CD4-positive, alpha-beta T cell treated with Interleukin-12 subunit alpha and Interleukin-12 subunit beta, for 1 hour (primary cell): ENCODE measurements around the gene TP53.

Source experiments
- DNase-seq: peaks from one replicate; pipeline ENCODE4 v3.0.0-alpha.2; 2020

The TP53 gene

GRCh38 chr17:7673239-7673638, 14.1 kb downstream of the TP53 start:
- peak; percentile 40 for DNase-seq

DNA sequence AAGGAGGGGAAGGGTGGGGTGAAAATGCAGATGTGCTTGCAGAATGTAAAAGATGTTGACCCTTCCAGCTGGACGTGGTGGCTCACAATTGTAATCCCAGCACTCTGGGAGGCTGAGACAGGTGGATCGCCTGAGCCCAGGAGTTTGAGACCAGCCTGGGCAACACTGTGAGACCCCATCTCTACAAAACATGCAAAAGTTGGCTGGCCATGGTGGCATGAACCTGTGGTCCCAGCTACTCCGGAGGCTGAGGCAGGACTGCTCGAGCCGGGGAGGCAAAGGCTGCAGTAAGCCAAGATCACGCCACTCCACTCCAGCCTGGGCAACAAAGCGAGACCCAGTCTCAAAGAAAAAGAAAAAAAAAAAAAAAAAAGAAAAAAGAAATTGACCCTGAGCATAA, 18.8 kb downstream of the TP53 start:
- DNase-seq = no peak

- no peak for DNase-seq
Observed at GRCh38 chr17:7667656-7668406, 19.5 kb downstream of the TP53 start.

- no peak for DNase-seq
Observed at GRCh38 chr17:7656958-7657609, 30.2 kb downstream of the TP53 start.

DNA sequence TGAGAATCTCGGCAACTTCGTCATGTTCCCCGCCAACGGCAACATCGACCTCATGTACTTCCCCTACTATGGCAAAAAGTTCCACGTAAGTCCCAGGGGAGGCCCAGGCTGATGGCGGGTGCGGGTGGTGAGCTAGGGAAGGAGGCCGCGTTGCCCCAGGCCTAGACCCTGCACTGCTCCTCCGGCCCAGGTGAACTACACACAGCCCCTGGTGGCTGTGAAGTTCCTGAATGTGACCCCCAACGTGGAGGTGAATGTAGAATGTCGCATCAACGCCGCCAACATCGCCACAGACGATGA, 31.8 kb downstream of the TP53 start:
- DNase-seq = no peak

DNA sequence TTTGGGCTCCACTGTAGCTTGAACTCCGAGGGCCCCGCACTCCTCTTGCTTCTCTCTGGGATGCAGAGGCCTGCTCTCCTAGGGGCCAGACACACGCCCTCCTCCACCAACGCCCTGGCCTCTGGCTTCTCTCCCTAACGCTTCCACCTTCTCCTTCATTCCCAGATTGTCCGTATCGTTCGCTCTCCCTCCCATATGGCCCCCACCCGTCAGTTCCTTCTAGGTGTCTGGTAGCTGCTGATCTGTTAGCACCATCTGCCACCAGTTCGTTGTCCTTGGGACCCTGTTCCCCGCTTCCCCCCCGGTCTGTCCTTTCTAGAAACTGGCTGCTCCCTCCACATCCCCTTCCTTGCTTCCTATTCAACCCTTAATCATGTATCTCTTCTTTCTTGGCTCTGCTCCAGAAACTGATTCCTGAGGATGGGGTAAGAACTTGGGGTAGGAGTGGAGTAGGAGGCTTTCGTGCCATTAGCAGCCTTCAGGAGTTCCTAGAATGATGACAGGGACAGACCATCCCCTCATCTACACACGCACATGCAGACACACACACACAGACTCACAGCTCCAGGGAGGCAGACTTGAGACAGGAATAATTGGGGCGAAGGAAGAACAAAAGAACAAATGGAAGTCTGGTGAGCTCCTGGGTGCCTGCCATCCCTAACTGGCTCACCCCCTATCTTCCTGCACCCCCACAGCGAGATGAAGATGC, 32.3 kb downstream of the TP53 start:
- no peak for DNase-seq

DNA sequence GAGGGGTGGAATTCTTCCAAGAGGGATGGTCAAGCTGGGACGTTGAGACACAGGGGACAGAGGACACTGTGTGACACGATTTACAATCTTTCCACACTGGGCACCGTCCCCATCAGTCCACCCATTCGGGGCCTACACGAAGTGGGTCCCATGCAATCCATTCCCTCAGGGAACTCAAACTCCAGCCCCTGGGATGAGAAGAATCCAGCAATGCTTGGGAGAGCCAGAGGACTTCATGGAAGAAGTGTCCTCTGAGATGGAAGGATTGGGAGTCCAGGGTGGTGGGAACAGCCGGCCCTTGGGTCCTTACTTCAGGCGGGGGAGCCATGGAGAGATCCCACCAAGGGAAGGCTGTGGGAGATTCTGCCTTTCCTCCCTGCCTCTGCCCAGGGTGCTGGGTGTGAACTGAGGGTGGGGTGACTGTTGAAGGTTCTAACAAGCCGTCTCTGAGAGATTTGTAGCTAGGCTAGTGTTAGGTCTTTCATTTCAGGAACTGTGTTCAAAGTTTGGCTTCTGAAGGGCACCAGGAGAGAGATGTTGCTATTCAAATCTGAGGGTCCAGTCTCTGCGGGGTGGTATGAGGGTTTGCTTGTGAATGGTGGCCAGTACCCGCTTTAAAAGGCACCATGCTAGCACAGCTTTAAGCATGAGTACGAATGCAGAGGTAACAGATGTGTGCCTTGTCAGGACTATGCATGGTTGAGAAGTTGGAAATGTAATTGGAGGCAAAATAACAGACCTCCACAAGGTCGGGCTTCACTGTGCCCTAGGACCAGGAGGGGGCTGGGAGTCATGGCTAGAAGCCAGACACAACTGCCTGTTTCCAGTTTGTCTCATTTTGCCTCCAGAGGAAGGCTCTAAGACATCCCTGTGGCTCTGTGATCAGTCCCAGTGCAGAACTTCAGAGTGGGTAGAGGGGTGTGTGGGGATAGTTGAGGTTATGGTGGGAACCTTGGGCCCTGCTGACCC, 34.6 kb downstream of the TP53 start:
- DNase-seq = no peak

GRCh38 chr17:7651665-7652387, 35.5 kb downstream of the TP53 start:
- DNase-seq = no peak

GRCh38 chr17:7651097-7651664, 36.1 kb downstream of the TP53 start:
- no peak for DNase-seq

DNA sequence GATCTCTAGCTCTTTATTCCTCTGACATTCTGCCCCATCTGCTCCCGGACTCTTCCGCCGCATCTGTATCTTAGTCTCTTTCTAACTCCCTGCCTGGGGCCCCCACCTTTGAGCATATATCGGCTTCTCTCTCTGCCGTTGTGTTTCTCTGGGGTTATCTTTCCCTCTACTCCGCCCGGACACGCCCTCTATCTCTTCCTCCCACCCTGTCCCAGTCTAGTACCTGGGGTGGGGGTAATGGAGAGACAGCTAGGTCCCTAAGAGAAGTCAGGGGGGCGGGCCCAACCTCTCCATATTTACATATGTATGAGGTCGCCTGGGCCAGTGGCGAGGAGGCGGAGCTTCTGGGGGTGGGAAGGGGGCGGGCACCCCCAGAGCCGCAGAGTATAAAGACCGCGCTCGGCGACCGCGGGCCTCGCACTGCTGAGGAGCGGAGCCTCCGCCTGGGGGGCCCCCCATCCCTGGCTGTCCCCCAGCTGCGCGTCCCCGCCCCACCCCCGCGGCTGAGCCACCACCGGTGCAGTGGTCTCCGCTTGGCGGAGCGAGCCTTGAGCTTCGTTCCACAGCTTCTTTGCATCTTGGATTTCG, 36.7 kb downstream of the TP53 start, which contains the start of gene ATP1B2:
Gene ATP1B2, plus strand, starts transcription at position 418 of the 588 bp plus-strand sequence. CDS start 593 bp downstream, outside the sequence.
- DNase-seq = peak; percentile 77

- DNase-seq = no peak
Observed at GRCh38 chr17:7647018-7647417, 40.3 kb downstream of the TP53 start.

DNA sequence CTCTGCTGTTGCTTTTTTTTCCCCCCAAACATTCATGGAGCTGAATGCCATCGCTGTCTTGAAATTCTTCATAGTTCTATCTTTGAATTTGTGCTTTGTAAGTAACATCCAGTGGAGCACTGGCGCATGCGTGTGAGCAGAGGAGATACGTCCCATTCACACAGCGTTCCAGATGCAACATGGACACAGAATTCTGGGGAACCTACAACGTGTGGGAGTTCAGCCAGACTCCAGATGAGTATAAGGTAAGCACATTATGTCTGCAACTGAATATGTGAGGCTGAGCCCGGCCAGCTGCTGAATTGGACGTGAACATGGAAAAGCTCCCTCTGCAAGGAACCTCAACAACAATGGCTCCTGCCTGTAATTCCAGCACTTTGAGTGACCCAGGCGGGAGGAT, 40.8 kb downstream of the TP53 start:
- DNase-seq = no peak

DNA sequence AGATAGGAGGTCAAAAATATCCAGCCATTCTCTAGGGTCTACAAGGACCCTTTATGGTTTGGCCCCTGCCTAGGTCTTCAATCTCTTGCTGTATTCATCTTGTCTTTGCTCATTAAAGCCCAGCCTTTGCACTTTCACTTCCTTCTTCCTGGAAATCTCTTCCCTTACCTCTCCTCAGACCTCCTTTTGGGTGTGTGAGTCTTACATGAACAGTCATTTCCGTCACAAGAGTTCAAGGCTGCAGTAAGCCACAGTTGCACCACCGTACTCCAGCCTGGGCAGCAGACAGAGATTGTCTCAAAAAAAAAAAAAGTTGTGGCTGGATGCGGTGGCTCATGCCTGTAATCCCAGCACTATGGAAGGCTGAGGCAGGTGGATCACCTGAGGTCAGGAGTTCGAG, 42.5 kb downstream of the TP53 start:
- DNase-seq = no peak

DNA sequence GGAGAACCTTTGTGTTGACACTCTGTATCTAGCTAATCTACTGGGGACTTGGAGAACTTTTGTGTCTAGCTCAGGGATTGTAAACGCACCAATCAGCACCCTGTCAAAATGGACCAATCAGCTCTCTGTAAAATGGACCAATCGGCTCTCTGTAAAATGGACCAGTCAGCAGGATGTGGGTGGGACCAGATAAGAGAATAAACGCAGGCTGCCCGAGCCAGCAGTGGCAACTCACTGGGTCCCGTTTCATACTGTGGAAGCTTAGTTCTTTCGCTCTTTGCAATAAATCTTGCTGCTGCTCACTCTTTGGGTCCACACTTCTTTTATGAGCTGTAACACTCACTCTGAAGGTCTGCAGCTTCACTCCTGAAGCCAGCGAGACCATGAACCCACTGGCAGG, 45.7 kb downstream of the TP53 start:
- DNase-seq = peak; percentile 17

GRCh38 chr17:7640783-7641182, 46.5 kb downstream of the TP53 start:
- DNase-seq = no peak

GRCh38 chr17:7636163-7636562, 51.1 kb downstream of the TP53 start:
- DNase-seq = no peak

GRCh38 chr17:7634384-7634783, 52.9 kb downstream of the TP53 start:
- no peak for DNase-seq

- no peak for DNase-seq
Observed at GRCh38 chr17:7633093-7633492, 54.2 kb downstream of the TP53 start.

- DNase-seq = peak; percentile 51
Observed at GRCh38 chr17:7632492-7632894, 54.8 kb downstream of the TP53 start.

DNA sequence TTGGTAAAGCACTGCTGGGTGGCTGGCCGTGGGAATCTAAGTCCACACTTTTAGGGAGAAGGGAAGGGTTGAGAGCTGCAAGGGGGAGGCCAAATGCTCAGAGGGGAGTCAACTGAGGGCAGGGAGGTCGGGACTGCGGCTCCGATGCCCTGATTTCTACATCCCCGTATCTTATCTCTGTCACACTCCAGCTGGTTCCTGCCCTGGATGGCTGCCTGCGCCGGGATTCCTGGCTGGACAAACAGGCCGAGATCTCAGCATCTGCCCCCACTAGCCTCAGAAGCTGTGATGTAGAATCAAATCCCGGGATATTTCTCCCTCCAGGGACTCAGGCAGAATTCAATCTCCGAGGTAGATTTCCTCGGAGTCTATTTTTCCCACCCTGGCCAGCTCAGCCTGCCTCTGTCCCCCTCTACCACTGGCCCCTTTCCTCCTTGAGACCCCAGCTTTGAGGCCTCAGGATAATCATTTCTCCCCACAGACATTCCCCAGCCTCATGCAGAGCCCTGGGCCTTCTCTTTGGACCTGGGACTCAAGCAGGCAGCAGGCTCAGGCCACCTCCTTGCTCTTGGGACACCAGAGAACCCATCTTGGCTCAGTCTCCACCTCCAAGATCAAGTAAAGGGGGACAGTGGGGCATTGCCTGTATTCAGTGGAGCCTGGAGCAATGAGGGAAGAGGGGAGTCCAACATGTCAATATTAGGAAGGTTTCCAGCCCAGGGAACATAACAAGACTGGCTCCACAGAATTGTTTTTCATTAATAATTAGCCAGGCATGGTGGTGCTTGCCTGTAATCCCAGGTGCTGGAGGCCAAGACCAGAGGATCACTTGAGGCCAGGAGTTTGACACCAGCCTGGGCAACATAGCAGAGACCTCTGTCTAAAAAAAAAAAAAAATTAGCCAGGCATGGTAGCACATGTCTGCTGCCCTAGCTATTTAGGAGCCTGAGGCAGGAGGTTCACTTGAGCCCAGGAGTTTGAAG, 55.6 kb downstream of the TP53 start:
- no peak for DNase-seq
